Measurements from ENCODE around the gene WASHC4. TPM values are rescaled to one million over a fixed set of nuclear protein-coding genes. Genes with fewer than 3 reads are reported as not detected.
A peak's percentile ranks its signal among the peaks of the same experiment; 100 is the strongest.

The WASHC4 gene
- total and polyA plus RNA-seq, 11 donors: 9.3 to 42.9 (median 23.2) TPM

DNA sequence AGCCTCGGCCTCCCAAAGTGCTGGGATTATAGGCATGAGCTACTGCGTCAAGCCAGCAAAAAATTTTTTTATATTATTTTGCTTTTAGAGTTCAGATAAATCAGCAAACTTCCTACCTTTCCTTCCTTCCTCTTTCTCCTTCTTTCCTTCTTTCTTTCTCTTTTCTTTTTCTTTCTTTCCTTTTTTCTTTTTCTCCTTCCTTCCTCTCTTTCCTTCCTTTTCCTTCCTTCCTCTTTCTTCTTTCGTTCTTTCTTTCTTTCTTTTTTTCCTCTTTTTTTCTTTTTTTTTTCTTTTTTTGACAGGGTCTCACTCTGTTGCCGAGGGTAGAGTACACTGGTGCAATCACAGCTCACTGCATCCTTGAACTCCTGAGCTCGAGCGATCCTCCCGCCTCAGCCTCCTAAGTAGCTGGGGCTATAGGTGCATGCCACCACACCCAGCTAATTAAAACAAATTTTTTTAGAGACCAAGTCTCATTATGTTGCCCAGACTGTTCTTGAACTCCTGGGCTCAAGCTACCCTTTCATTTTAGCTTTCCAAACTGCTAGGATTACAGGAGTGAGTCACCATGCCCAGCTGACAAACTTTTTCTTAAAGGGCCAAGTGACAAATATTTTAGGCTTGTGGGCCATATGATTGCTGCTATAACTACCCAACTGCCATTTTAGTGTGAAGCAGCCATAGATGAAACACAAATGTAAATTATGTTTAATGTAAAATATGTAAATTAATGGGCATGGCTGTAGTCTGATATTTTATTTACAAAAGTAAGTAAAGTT lies 7.1 kb upstream of the WASHC4 start:
- no peak overlapping the region for H3K27ac ChIP-seq
- H3K36me3 ChIP-seq: no peaks in the 10 kb centered on the region
- H3K4me1 ChIP-seq: no peaks in the 10 kb centered on the region
- peaks cover 0 to 11% (median 4%) of the 10 kb centered on the region in 12 donors for H3K9me3 ChIP-seq
- no peaks in the 10 kb centered on the region for H3K27me3 ChIP-seq
- no peak overlapping the region for H3K4me3 ChIP-seq
- 85 to 87% (median 86%) methylated on average over 7 of the region's 7 CpGs for WGBS, 4 donors
- no peak for TF ChIP-seq POLR2A (IDR thresholded peaks at IDR 0.05)
- TF ChIP-seq, protein P1, sequence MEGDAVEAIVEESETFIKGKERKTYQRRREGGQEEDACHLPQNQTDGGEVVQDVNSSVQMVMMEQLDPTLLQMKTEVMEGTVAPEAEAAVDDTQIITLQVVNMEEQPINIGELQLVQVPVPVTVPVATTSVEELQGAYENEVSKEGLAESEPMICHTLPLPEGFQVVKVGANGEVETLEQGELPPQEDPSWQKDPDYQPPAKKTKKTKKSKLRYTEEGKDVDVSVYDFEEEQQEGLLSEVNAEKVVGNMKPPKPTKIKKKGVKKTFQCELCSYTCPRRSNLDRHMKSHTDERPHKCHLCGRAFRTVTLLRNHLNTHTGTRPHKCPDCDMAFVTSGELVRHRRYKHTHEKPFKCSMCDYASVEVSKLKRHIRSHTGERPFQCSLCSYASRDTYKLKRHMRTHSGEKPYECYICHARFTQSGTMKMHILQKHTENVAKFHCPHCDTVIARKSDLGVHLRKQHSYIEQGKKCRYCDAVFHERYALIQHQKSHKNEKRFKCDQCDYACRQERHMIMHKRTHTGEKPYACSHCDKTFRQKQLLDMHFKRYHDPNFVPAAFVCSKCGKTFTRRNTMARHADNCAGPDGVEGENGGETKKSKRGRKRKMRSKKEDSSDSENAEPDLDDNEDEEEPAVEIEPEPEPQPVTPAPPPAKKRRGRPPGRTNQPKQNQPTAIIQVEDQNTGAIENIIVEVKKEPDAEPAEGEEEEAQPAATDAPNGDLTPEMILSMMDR (IDR thresholded peaks at IDR 0.05): no peak
- DNase-seq: no peak
- intact Hi-C loops (cut with DNase I): no loop called here
- ATAC-seq: peak in 1 of 4 donors; percentile 36

DNA sequence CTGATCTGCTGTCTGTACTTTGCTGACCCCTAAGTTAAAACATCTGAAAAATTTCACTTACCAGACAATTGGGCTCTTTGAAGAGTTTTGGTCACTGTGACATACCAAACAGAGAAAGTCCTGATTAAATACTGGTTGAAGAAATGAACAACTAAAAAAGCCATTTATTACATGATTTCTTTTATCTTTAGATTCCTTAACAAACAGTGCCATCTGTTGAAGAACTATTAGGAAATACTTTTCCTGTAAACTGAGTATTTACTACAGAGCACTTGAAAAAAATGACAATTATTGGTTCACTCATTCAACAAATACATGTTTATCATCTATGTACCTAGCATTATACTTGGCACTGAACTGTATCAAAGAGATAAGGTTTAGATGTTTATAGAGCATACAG lies 6.5 kb upstream of the WASHC4 start:
- H3K9me3 ChIP-seq: peaks cover 0 to 7% (median 0%) of the 10 kb centered on the region in 12 donors
- intact Hi-C loops (cut with DNase I): no loop called here
- H3K27ac ChIP-seq: no peak overlapping the region
- ATAC-seq (no peak), DNase-seq (no peak)
- no peaks in the 10 kb centered on the region for H3K4me1 ChIP-seq
- TF ChIP-seq, protein P1 (IDR thresholded peaks at IDR 0.05): peak in 3 of 12 donors; percentile 14 to 23 (median 18)
- TF ChIP-seq POLR2A (IDR thresholded peaks at IDR 0.05): no peak
- no peaks in the 10 kb centered on the region for H3K36me3 ChIP-seq
- H3K4me3 ChIP-seq: no peak overlapping the region
- no peaks in the 10 kb centered on the region for H3K27me3 ChIP-seq

DNA sequence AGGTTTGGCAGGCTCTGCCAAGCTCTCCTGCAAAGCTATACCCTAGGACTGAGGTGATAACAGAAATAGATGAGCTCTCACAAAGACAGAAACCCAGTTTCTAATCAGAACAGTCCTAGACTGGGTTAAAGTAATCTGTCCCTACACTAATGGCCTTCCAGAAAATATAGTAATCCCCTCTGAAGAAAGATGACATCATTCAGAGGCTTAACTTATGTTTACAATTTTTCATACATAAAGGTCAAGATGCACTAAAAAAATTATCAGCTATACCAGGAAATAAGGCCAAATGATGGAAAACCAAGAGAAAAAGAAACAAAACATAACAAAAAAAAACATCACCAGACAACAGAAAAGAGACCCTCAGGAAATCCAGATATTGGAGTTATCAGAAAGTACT lies 4.9 kb upstream of the WASHC4 start:
- Histone ChIP-seq H3K36me3 (no peaks in the 10 kb centered on the region), H3K9me3 (peaks cover 0 to 7% (median 0%) of the 10 kb centered on the region in 12 donors), H3K27ac (no peak overlapping the region), H3K4me1 (peaks cover 0 to 10% (median 1%) of the 10 kb centered on the region in 12 donors), H3K4me3 (no peak overlapping the region), H3K27me3 (no peaks in the 10 kb centered on the region)
- TF ChIP-seq, protein P1 (IDR thresholded peaks at IDR 0.05): no peak
- no peak for TF ChIP-seq POLR2A (IDR thresholded peaks at IDR 0.05)
- no peak for DNase-seq
- intact Hi-C loops (cut with DNase I): no loop called here
- no peak for ATAC-seq

- H3K4me1 ChIP-seq: peaks cover 0 to 26% (median 12%) of the 10 kb centered on the region in 12 donors
- no peak overlapping the region for H3K4me3 ChIP-seq
- H3K36me3 ChIP-seq: no peaks in the 10 kb centered on the region
- H3K9me3 ChIP-seq: no peaks in the 10 kb centered on the region
- TF ChIP-seq POLR2A (IDR thresholded peaks at IDR 0.05): no peak
- TF ChIP-seq, protein P1 (IDR thresholded peaks at IDR 0.05): no peak
- H3K27ac ChIP-seq: no peak overlapping the region
- no peak for ATAC-seq
- no peak for DNase-seq
- intact Hi-C loops (cut with DNase I): no loop called here
- 84 to 91% (median 85%) methylated on average over 1 of the region's 1 CpG for WGBS, 4 donors
- no peaks in the 10 kb centered on the region for H3K27me3 ChIP-seq
Measured at GRCh38 chr12:105104762-105105161, 2.8 kb upstream of the WASHC4 start.
